ENCODE measurements around the gene ADGRL1. TPM values are rescaled to one million over a fixed set of nuclear protein-coding genes. Genes with fewer than 3 reads are reported as not detected.
A peak's percentile ranks its signal among the peaks of the same experiment; 100 is the strongest.

ADGRL1 gene
- total and polyA plus RNA-seq, 9 of the 15 experiments (the other 6 are each of a cell fraction or from before 2014, with no cell fraction given): 0.14 to 37.0 (median 8.6) TPM

- no TSS peak for BruUV-seq (replicated peaks)
Measured at GRCh38 chr19:14218620-14219330, 12.8 kb upstream of the ADGRL1 start.

More at GRCh38 chr19:14218620-14219330, 12.8 kb upstream of the ADGRL1 start:
- POLR2A ChIA-PET: interaction anchor here (0.6 to 0.8 kb wide), 2 partner anchors 82 to 1426 kb away, joined by 4 read pairs; no protein-coding TSS in a partner anchor
- no peak overlapping the region for H3K27ac ChIP-seq (ENCODE audit: extremely low read depth, low read depth, low read length)
- no peaks in the 10 kb centered on the region for H3K9me1 ChIP-seq (ENCODE audit: control insufficient read depth, insufficient read depth, low read length)
- CTCF ChIA-PET (ENCODE audit: low intra/inter-chr PET ratio): no interaction called here
- H3K27me3 ChIP-seq (ENCODE audit: control insufficient read depth in 2 of 2, insufficient read depth in 2 of 2, low read length in 2 of 2): no peaks in the 10 kb centered on the region
- DNase-seq (ENCODE audit: extremely low read depth in 1 of 4, low spot score in 3 of 4) (no peak), ATAC-seq (no peak), FAIRE-seq (peak; percentile 64)
- H3K9me3 ChIP-seq (replicated peaks; ENCODE audit: control insufficient read depth, insufficient read depth, low read depth, low read length): no peaks in the 10 kb centered on the region
- no peak overlapping the region for H3K4me2 ChIP-seq (ENCODE audit: insufficient read depth, low read length)
- intact Hi-C loops (cut with micrococcal nuclease): no loop called here
- H3K4me1 ChIP-seq (replicated peaks in 1 of 2; ENCODE audit: control insufficient read depth in 2 of 2, insufficient read depth in 2 of 2, low read length in 2 of 2): peaks cover 0 to 12% of the 10 kb centered on the region in 2 experiments; a peak in 3 of 5 replicates
- no peak for TF ChIP-seq SOX6 (IDR thresholded peaks at IDR 0.05)
- TF ChIP-seq, protein P1, sequence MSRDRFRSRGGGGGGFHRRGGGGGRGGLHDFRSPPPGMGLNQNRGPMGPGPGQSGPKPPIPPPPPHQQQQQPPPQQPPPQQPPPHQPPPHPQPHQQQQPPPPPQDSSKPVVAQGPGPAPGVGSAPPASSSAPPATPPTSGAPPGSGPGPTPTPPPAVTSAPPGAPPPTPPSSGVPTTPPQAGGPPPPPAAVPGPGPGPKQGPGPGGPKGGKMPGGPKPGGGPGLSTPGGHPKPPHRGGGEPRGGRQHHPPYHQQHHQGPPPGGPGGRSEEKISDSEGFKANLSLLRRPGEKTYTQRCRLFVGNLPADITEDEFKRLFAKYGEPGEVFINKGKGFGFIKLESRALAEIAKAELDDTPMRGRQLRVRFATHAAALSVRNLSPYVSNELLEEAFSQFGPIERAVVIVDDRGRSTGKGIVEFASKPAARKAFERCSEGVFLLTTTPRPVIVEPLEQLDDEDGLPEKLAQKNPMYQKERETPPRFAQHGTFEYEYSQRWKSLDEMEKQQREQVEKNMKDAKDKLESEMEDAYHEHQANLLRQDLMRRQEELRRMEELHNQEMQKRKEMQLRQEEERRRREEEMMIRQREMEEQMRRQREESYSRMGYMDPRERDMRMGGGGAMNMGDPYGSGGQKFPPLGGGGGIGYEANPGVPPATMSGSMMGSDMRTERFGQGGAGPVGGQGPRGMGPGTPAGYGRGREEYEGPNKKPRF (IDR thresholded peaks at IDR 0.05; ENCODE audit: low read depth, low read length): no peak
- no peak for TF ChIP-seq LCOR (CRISPR knock-in tag; IDR thresholded peaks at IDR 0.05)
- no peak for TF ChIP-seq BRF2 (IDR thresholded peaks at IDR 0.05; ENCODE audit: borderline replicate concordance, insufficient read depth, insufficient read length)
- TF ChIP-seq KDM1A (IDR thresholded peaks at IDR 0.05): peak; percentile 9 to 30; a peak in 1 of 4 replicates
- no peak for TF ChIP-seq ELF2 (CRISPR knock-in tag; IDR thresholded peaks at IDR 0.05)
- peak; percentile 96 for TF ChIP-seq ZNF146 (CRISPR knock-in tag; IDR thresholded peaks at IDR 0.05; ENCODE audit: unreplicated experiment)
- peak; percentile 64 for TF ChIP-seq RBM25 (IDR thresholded peaks at IDR 0.05; ENCODE audit: low read depth, low read length, severe bottlenecking)
- 0 out of 2 replicates have a peak, but pooled peaks have one; percentile 9 for TF ChIP-seq ADNP (tag; IDR thresholded peaks at IDR 0.05)
- TF ChIP-seq BCOR (IDR thresholded peaks at IDR 0.05): 0 out of 2 replicates have a peak, but pooled peaks have one; percentile 13
- no peak for TF ChIP-seq ZBTB2 (IDR thresholded peaks at IDR 0.05)
- H3K4me3 ChIP-seq: no peak overlapping the region
- H4K20me1 ChIP-seq (replicated peaks; ENCODE audit: control insufficient read depth, insufficient read depth, low read length): no peaks in the 10 kb centered on the region
- H3K36me3 ChIP-seq (ENCODE audit: control insufficient read depth, insufficient read depth, low read length): no peaks in the 10 kb centered on the region
- in situ Hi-C loops (cut with MboI): no loop called here
- no peaks in the 10 kb centered on the region for H3K79me2 ChIP-seq (ENCODE audit: control insufficient read depth, insufficient read depth, low read length)
- H3K9ac ChIP-seq (ENCODE audit: insufficient read depth in 1 of 2, low read depth in 2 of 2, low read length in 2 of 2): no peak overlapping the region
- H2AFZ ChIP-seq (ENCODE audit: low read depth, low read length): no peak overlapping the region
- 54% methylated on average over 11 of the region's 12 CpGs for WGBS (ENCODE audit: insufficient coverage, low coverage, missing lambda C conversion rate)
